IMR-90 (cell line): Measurements from ENCODE around the gene MISP3. TPM values are rescaled to one million over a fixed set of nuclear protein-coding genes. Genes with fewer than 3 reads are reported as not detected.

Source experiments
- ATAC-seq: fragments of 200-7000 bp; cut with Tn5 transposase; 2 replicates; pipeline ENCODE4 v1.9.1; 2020; ENCODE audit warnings: low read depth, mild to moderate bottlenecking, moderate library complexity
- BruUV-seq: library from RNA; stranded (reverse); fragments of 400-500 nt; replicated peaks from 2 replicates; lab custom pipeline; 2021; lab: Mats Ljungman, UMichigan
- CTCF ChIA-PET: fragments of 300-600 bp; formaldehyde crosslinking; extraction: SDS; loops from one replicate; lab custom pipeline; 2021; ENCODE audit warnings: antibody characterized with exemption; lab: Yijun Ruan, JAX
- POLR2A ChIA-PET: fragments of 300-600 bp; sonication (Branson Sonifier 250); formaldehyde crosslinking; loops from one replicate; lab custom pipeline; 2022; ENCODE audit warnings: antibody characterized with exemption; ENCODE audit not compliant: unreplicated experiment; lab: Charles Lee
- DNase-seq: peaks from one replicate; pipeline ENCODE4 v3.0.0; 2013
- H2AFZ ChIP-seq: replicated peaks from 2 replicates; pipeline ENCODE3; 2013; ENCODE audit warnings: low read length, mild to moderate bottlenecking; ENCODE audit not compliant: poor library complexity
- H2AK5ac ChIP-seq: 2 replicates; pipeline ENCODE4 v1.6.1; 2013; ENCODE audit warnings: low read depth, low read length, inconsistent platforms
- H2AK9ac ChIP-seq: replicated peaks from 2 replicates; pipeline ENCODE3; 2013; ENCODE audit warnings: mild to moderate bottlenecking, low read depth, low read length, moderate library complexity; ENCODE audit not compliant: poor library complexity
- H2BK120ac ChIP-seq: 2 replicates; pipeline ENCODE4 v1.6.1; 2013; ENCODE audit warnings: low read depth, low read length, inconsistent platforms
- H2BK15ac ChIP-seq: 3 replicates; pipeline ENCODE4 v1.6.1; 2013; ENCODE audit warnings: low read depth, low read length, inconsistent platforms
- H2BK20ac ChIP-seq: 2 replicates; pipeline ENCODE4 v1.6.1; 2013; ENCODE audit warnings: low read depth, mild to moderate bottlenecking, inconsistent platforms, low read length, moderate library complexity
- H2BK5ac ChIP-seq: 2 replicates; pipeline ENCODE4 v1.6.1; 2013; ENCODE audit warnings: mild to moderate bottlenecking, low read depth, low read length, inconsistent platforms; ENCODE audit not compliant: poor library complexity, severe bottlenecking
- H3K14ac ChIP-seq: replicated peaks from 2 replicates; pipeline ENCODE4 v1.6.1; 2013; ENCODE audit warnings: low read depth, low read length, inconsistent platforms
- H3K18ac ChIP-seq: 2 replicates; pipeline ENCODE4 v1.6.1; 2013; ENCODE audit warnings: low read depth, low read length, control low read depth
- H3K23ac ChIP-seq: 2 replicates; pipeline ENCODE4 v1.6.1; 2013; ENCODE audit warnings: low read depth, low read length, inconsistent platforms
- H3K27ac ChIP-seq: 2 replicates; pipeline ENCODE4 v1.5.1; 2013; ENCODE audit warnings: mild to moderate bottlenecking, control low read depth, low read length; ENCODE audit not compliant: insufficient read depth
- H3K27me3 ChIP-seq: 2 replicates; pipeline ENCODE4 v1.6.1; 2013; ENCODE audit warnings: low read length; ENCODE audit not compliant: control insufficient read depth, insufficient read depth
- H3K36me3 ChIP-seq: 2 replicates; pipeline ENCODE4 v1.6.1; 2013; ENCODE audit warnings: low read length, mixed read lengths; ENCODE audit not compliant: control insufficient read depth, insufficient read depth
- H3K4ac ChIP-seq: 2 replicates; pipeline ENCODE4 v1.6.1; 2013; ENCODE audit warnings: low read depth, low read length, inconsistent platforms
- H3K4me1 ChIP-seq: 2 replicates; pipeline ENCODE4 v1.6.1; 2013; ENCODE audit warnings: low read length, mixed read lengths; ENCODE audit not compliant: control insufficient read depth, insufficient read depth
- H3K4me2 ChIP-seq: 2 replicates; pipeline ENCODE4 v1.6.1; 2013; ENCODE audit warnings: low read depth, mild to moderate bottlenecking, control low read depth, low read length, moderate library complexity
- H3K4me3 ChIP-seq: 2 replicates; pipeline ENCODE4 v1.5.1; 2013; ENCODE audit warnings: low read depth, mild to moderate bottlenecking, control low read depth, low read length, moderate library complexity; ENCODE audit not compliant: insufficient read depth
- H3K56ac ChIP-seq: 2 replicates; pipeline ENCODE4 v1.6.1; 2013; ENCODE audit warnings: low read length, inconsistent platforms; ENCODE audit not compliant: insufficient read depth; ENCODE audit errors: extremely low read depth
- H3K79me1 ChIP-seq, 2 experiments: 2 replicates each; pipeline ENCODE4 v1.6.1; 2013; ENCODE audit warnings: low read length in 2 of 2, inconsistent platforms in 1 of 2, low read depth in 1 of 2
- H3K9ac ChIP-seq: 2 replicates; pipeline ENCODE4 v1.6.1; 2013; ENCODE audit warnings: low read depth, low read length, control low read depth
- H3K9me1 ChIP-seq: 2 replicates; pipeline ENCODE4 v1.6.1; 2013; ENCODE audit warnings: low read length, inconsistent platforms; ENCODE audit not compliant: insufficient read depth
- H3K9me3 ChIP-seq: 2 replicates; pipeline ENCODE4 v1.6.1; 2013; ENCODE audit warnings: low read length; ENCODE audit not compliant: control insufficient read depth, insufficient read depth
- H4K20me1 ChIP-seq: 2 replicates; pipeline ENCODE4 v1.6.1; 2013; ENCODE audit warnings: low read length, inconsistent platforms; ENCODE audit not compliant: insufficient read depth
- H4K5ac ChIP-seq: 2 replicates; pipeline ENCODE4 v1.6.1; 2013; ENCODE audit warnings: mild to moderate bottlenecking, low read depth, low read length, control low read depth
- H4K8ac ChIP-seq, 2 experiments: 2 replicates each; pipeline ENCODE4 v1.6.1; 2013; ENCODE audit warnings: low read depth in 2 of 2, low read length in 2 of 2, control low read depth in 1 of 2, inconsistent platforms in 1 of 2
- H4K91ac ChIP-seq: 2 replicates; pipeline ENCODE4 v1.6.1; 2013; ENCODE audit warnings: low read depth, low read length, inconsistent platforms; ENCODE audit not compliant: insufficient read depth
- CHD1 ChIP-seq: IDR thresholded peaks from 2 replicates; pipeline ENCODE4 v1.6.1; 2012; ENCODE audit warnings: low read depth, low read length, improper control_type of control experiment
- MAFK ChIP-seq: IDR thresholded peaks from 2 replicates; pipeline ENCODE4 v1.6.1; 2012; ENCODE audit warnings: low read depth, low read length, improper control_type of control experiment
- MAZ ChIP-seq: IDR thresholded peaks from 2 replicates; pipeline ENCODE4 v1.6.1; 2012; ENCODE audit warnings: low read depth, mild to moderate bottlenecking, low read length, improper control_type of control experiment, moderate library complexity, borderline replicate concordance
- NFE2L2 ChIP-seq: fragments of 150-350 bp; IDR thresholded peaks from 2 replicates; pipeline ENCODE4 v1.6.1; 2016; ENCODE audit warnings: low read depth, mild to moderate bottlenecking, low read length
- POLR2A ChIP-seq: IDR thresholded peaks from 2 replicates; pipeline ENCODE4 v1.6.1; 2012; ENCODE audit warnings: mild to moderate bottlenecking, low read depth, low read length
- RCOR1 ChIP-seq: IDR thresholded peaks from 2 replicates; pipeline ENCODE4 v1.6.1; 2012; ENCODE audit warnings: mild to moderate bottlenecking, low read length, improper control_type of control experiment; ENCODE audit not compliant: insufficient replicate concordance
- WGBS, 2 experiments: methylation state at CpG; one replicate each; pipeline versions ENCODE4 v1.1.5 to v1.1.7; 2013; ENCODE audit warnings: missing lambda C conversion rate in 2 of 2; ENCODE audit not compliant: insufficient read length in 1 of 2; ENCODE audit errors: extremely low coverage in 2 of 2; 5-methylcytosine and 5-hydroxymethylcytosine counted together
- dilution Hi-C: fragments of 300-500 bp; cut with HindIII; formaldehyde crosslinking; loops from one replicate; pipeline ENCODE4 v1.14.3; 2018; ENCODE audit warnings: low sequenced_read_pairs; ENCODE audit not compliant: unreplicated experiment
- in situ Hi-C: fragments of 300-500 bp; cut with MboI; formaldehyde crosslinking; loops from 3 replicates; pipeline ENCODE4 v1.14.3; 2019; ENCODE audit warnings: low sequenced_read_pairs, inconsistent platforms, mixed read lengths
- intact Hi-C: fragments of 100-400 bp; cut with micrococcal nuclease; formaldehyde crosslinking; loops from 2 replicates; pipeline ENCODE4 v1.10.0; 2022
- polyA plus RNA-seq, 3 experiments: library from polyadenylated mRNA; depleted of rRNA; stranded (reverse); fragments of >200 nt; gene quantifications; 2 replicates each; pipeline ENCODE4 v1.2.3, GENCODE V29; 2012; ENCODE audit warnings: low replicate concordance in 1 of 3
- total RNA-seq: library from RNA; depleted of rRNA; stranded (reverse); fragments of >200 nt; gene quantifications from 2 replicates; pipeline ENCODE4 v1.2.3, GENCODE V29; 2012
- TF ChIP-seq, protein P1 (sequence below): conservative IDR thresholded peaks from 2 replicates; pipeline ENCODE4 v1.5.1; 2012; ENCODE audit warnings: mild to moderate bottlenecking, low read depth, low read length, improper control_type of control experiment
- TF ChIP-seq, protein P2 (sequence below): fragments of 150-350 bp; IDR thresholded peaks from 2 replicates; pipeline ENCODE4 v1.6.1; 2016; ENCODE audit warnings: low read depth, mild to moderate bottlenecking, low read length, moderate library complexity, borderline replicate concordance

The MISP3 gene
- total and polyA plus RNA-seq, 2 of the 4 experiments (the other 2 are of a cell fraction), result under 0.01 to 0.68 TPM

- ChIA-PET POLR2A (interaction anchor here (0.6 kb wide), 1 partner anchor 14 kb away, joined by 17 read pairs; no protein-coding TSS in a partner anchor), CTCF (no interaction called here)
- Histone ChIP-seq H2AK5ac (no peak overlapping the region), H3K56ac (no peak overlapping the region), H3K9me1 (no peaks in the 10 kb centered on the region), H3K27ac (no peak overlapping the region), H3K4ac (no peak overlapping the region), H3K36me3 (no peaks in the 10 kb centered on the region), H3K14ac (no peak overlapping the region), H2AFZ (peak overlapping the region; percentile 84), H3K4me3 (no peak overlapping the region), H3K4me2 (no peak overlapping the region), H2AK9ac (no peak overlapping the region), H3K9me3 (no peaks in the 10 kb centered on the region), H2BK15ac (no peak overlapping the region), H3K79me1 (no peaks in the 10 kb centered on the region), H4K8ac (peak overlapping the region in 1 of 2 experiments; percentile 52; a peak in 1 of 4 replicates), H2BK5ac (no peak overlapping the region), H2BK120ac (no peak overlapping the region), H4K91ac (no peak overlapping the region), H4K5ac (no peak overlapping the region), H3K27me3 (peaks cover 11% of the 10 kb centered on the region), H4K20me1 (no peaks in the 10 kb centered on the region), H3K9ac (no peak overlapping the region), H3K18ac (no peak overlapping the region), H3K23ac (no peak overlapping the region), H2BK20ac (no peak overlapping the region), H3K4me1 (no peaks in the 10 kb centered on the region)
- intact Hi-C loops (no loop called here), in situ Hi-C loops (no loop called here), dilution Hi-C loops (no loop called here)
- 81% methylated on average over 4 of the region's 9 CpGs; no CpG with 5 or more reads in 1 of the 2 experiments for WGBS, 2 experiments
- BruUV-seq, result no TSS peak
- TF ChIP-seq MAZ, result no peak
- no peak for TF ChIP-seq MAFK
- no peak for TF ChIP-seq NFE2L2
- no peak for TF ChIP-seq RCOR1
- TF ChIP-seq, protein P1, sequence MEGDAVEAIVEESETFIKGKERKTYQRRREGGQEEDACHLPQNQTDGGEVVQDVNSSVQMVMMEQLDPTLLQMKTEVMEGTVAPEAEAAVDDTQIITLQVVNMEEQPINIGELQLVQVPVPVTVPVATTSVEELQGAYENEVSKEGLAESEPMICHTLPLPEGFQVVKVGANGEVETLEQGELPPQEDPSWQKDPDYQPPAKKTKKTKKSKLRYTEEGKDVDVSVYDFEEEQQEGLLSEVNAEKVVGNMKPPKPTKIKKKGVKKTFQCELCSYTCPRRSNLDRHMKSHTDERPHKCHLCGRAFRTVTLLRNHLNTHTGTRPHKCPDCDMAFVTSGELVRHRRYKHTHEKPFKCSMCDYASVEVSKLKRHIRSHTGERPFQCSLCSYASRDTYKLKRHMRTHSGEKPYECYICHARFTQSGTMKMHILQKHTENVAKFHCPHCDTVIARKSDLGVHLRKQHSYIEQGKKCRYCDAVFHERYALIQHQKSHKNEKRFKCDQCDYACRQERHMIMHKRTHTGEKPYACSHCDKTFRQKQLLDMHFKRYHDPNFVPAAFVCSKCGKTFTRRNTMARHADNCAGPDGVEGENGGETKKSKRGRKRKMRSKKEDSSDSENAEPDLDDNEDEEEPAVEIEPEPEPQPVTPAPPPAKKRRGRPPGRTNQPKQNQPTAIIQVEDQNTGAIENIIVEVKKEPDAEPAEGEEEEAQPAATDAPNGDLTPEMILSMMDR, result peak; percentile 46
- no peak for TF ChIP-seq POLR2A
- TF ChIP-seq, protein P2, sequence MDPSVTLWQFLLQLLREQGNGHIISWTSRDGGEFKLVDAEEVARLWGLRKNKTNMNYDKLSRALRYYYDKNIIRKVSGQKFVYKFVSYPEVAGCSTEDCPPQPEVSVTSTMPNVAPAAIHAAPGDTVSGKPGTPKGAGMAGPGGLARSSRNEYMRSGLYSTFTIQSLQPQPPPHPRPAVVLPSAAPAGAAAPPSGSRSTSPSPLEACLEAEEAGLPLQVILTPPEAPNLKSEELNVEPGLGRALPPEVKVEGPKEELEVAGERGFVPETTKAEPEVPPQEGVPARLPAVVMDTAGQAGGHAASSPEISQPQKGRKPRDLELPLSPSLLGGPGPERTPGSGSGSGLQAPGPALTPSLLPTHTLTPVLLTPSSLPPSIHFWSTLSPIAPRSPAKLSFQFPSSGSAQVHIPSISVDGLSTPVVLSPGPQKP, result no peak
- TF ChIP-seq CHD1, result no peak
- peak; percentile 44 for DNase-seq
- peak; percentile 89 for ATAC-seq
These were observed 49.0 kb upstream of the MISP3 start for GRCh38 chr19:14023404-14024235.
